Activated CD4-positive, alpha-beta T cell treated with anti-CD3 and anti-CD28 coated beads, Interleukin-2, Interleukin-4, amounts not matched to agents 100 ng/mL and 50 ng/mL, durations not matched to agents 16 hours and 8 hours (primary cell): ENCODE data around the gene ADD1.

ENCODE experiments used
- DNase-seq: peaks from one replicate; pipeline ENCODE4 v3.0.0-alpha.2; 2020; ENCODE audit warnings: low spot score

The ADD1 gene

DNA sequence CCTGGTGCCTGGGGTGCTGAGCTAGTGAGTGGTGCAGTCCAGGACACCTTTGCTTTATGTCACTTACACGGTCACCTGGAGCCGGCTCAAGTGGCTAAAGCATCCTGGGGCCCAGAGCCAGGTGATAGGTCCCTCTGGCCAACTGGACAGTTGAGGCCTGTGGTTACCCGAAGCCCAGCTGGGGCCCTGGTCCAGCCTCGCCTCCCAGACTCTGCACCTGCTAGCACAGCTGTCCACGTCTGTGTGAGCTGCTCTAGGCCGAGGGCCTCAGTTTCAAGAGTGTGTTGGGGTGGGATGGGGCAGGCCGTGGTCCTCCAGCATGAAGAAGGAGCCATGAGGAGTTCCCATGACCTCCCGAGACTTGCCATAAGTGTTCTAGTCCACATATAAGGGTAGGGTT is 7.7 kb upstream of the ADD1 start:
- no peak for DNase-seq

DNA sequence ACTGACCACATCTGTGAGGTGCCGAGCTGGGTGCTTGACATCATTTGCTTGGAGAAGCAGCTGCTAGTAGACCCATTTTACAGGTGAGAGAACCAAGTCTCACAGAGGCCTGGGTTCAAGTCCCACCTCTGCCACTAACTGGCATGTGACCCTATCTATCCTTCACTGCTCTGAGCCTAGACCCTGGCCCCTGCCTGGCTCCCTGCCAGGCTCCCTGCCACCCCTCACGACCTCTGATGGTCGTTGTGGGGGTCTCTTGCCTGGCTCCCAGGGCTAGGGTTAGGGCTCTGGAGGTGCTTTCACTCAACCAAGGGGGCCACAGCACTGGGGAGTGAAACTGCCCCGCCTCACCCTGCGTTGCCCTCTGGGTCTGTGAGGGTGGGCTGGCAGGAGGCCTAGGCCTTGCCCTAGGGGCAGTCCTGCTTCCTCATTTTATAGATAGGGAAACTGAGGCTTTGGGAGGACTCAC is 7.2 kb upstream of the ADD1 start:
- no peak for DNase-seq

DNA sequence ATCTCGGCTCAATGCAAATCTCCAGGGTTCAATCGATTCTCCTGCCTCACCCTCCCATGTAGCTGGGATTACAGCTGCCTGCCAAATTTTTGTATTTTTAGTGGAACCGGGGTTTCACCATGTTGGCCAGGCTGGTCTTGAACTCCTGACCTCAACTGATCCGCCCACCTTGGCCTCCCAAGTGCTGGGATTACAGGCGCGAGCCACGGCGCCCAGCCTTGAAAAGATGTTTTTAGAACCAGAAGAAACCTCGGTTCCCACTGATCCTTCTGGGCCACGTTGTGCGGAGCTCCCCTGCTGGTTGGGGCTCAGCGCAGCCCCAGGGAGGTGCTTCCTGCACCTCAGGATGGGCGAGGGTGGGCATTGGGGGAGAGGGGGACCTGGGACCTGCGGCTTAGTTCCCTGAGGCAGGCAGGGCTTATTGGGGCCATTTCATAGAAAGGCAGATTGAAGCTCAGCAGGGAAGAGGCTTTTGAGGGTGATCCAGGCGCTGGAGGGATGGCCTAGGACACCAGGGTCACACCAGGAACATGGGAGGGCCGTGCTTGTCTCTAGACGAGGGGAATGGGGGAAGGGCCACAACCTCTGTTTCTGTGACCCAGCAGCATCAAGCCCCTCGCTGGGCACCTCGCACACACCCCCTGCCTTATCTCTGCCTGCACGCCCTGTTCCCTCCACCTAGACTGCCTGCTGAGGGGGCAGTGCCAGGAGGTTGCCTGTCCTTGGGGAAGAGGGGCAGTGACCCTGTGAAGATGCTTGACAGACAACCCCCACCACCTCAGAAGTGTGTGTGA is 6.3 kb upstream of the ADD1 start:
- no peak for DNase-seq

DNA sequence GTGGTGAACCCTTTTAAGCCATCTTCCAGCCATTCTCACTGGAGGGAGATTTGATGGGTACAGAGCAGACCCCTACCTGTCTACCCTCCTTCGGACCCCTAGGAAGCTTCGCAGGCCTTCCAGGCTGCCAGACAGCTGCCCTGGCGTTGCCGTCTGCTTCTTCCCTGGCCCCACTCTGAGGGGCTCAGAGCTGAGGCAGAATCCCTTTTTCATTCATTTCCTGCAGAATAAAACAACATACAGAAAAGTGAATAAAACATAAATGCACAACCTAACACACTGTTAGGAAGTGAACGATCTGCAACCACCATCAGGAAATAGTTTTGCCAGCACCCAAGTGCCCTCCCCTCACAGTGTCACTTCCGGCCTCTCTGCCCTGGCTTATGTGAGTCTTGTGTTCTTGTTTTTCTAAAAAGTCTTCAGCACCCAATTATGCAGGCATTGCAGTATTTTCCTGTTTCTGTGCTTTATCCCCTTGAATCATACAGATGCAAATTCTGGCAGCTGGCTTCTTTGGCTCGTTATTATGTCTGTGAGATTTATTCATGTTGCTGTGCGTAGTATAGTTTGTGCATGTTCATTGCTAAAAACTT is 5.6 kb upstream of the ADD1 start:
- peak; percentile 69 for DNase-seq

DNA sequence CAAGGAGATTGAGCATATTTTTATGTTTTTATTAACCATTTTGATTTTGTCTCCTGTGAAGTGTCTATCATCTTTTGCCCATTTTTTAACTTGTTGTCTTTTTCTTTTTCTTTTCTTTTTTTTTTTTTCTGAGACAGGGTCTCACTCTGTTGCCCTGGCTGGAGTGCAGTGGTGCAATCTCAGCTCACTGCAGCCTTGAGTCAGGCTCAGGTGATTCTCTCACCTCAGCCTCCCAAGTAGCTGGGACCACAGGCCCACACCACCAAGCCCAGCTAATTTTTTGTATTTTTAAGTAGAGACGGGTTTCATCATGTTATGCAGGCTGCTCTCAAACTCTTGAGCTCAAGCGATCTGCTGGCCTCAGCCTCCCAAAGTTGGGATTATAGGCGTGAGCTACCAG is 4.6 kb upstream of the ADD1 start:
- DNase-seq = no peak

DNA sequence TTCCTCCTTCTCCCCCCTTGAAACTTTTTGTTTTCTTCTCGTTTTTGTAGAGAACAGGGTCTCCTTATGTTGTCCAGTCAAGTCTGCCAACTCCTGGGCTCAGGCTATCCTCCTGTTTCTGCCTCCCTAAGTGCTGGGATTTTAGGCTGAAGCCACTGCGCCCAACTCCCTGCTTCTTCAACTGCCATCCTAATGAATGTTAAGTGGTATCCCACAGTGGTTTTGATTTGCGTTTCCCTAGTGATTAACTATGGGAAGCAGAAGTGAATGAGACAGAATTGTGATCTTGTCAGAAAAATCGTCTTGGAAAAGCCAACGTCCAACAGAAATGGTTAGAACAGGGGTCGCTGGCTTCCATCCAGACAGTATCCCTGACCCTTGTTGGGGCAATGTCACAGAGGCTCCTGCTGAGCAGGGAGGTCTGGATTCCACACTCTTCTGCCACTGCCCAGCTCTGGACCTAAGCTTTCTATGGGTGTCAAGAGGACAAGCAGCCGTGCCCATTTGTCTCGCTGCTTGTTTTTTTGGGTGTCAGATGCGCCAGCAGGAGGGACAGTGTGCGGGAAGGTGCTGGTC is 869 bp upstream of the ADD1 start:
- DNase-seq = no peak

DNA sequence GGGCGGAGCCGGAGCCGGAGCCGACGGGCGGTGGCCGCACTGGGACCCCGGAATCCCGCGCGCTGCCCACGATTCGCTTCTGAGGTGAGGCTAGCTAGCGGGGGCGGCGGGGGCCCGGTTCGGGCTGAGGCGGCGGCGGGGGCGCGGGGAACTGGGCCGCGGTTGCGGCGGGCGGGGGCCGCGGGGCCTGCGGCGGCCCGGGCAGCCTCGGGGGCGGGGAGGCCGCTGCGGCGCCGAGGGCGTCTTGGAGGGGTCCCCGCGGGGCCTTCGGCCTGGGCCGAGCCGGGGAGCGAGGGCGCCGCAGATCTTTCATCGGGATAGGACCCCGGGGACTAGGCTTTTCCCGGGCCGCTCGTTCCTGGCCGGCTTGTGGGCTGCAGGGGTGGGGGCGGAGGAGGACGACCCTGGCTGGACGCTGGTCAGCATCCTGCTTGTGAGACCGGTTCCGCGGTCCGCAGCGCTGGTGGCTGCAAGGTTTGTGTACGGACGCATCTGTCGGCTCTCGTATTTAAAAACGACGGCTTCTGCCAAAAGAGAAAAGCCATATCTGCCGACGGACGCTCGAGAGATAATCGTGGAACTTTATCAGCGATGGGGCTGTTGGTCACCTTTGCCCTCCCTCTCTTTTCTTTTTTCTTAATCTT is 419 bp downstream of the ADD1 start:
- DNase-seq = no peak

DNA sequence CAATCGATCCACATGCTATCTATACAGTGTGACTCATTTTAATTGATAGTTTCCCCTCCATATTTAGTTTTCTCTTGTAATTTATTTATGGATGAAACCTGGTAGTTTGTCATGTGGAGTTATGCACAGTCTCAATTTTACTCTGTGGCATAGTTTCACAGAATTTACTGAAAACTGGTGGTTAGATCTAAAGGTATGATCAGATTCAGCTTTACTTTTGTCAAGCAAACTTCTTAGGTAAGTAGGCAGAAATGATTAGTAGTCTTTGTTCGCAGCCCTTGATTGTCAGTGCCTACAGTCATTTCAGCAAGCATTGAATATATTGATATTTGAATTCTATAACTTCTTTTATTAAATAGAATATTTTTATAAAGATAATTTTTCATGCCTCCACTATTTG is 2.5 kb downstream of the ADD1 start:
- DNase-seq = peak; percentile 44

DNA sequence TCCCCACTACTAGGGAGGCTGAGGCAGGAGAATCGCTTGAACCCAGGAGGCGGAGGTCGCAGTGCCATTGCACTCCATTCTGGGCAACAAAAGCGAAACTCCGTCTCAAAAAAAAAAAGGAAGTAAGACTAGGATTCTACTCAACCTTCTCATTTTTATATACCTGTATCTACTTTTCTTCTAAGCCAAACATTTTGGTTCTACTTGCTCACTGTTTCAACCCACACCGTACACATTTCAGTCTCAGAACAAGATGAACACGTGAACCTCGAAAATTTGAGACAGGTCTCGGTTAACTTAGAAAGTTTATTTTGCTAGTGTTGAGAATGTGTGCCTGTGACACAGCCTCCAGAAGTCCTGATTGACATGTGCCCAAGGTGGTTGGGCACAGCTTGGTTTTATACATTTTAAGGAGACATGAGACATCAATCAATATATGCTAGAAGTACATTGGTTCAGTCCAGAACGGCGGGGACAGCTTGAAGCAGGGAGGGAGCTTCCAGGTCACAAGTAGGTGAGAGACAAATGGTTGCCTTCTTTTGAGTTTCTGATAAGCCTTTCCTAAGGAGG is 3.7 kb downstream of the ADD1 start:
- DNase-seq = no peak

DNA sequence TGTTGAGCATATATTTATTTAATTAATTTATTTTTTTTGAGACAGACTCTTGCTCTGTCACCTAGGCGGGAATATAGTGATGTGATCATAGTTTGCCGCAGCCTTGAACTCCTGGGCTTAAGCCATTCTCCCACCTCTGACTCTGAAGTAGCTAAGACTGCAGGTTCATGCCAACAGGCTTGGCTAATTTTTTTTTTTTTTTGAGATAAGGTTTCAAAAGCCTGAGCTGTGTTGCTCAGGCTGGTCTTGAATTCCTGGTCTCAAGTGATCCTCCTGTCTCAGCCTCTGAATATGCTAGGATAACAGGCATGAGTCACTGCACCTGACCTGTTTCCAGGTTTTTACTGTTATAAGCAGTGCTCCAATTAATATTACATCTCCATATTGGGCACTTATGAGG is 4.8 kb downstream of the ADD1 start:
- no peak for DNase-seq

DNA sequence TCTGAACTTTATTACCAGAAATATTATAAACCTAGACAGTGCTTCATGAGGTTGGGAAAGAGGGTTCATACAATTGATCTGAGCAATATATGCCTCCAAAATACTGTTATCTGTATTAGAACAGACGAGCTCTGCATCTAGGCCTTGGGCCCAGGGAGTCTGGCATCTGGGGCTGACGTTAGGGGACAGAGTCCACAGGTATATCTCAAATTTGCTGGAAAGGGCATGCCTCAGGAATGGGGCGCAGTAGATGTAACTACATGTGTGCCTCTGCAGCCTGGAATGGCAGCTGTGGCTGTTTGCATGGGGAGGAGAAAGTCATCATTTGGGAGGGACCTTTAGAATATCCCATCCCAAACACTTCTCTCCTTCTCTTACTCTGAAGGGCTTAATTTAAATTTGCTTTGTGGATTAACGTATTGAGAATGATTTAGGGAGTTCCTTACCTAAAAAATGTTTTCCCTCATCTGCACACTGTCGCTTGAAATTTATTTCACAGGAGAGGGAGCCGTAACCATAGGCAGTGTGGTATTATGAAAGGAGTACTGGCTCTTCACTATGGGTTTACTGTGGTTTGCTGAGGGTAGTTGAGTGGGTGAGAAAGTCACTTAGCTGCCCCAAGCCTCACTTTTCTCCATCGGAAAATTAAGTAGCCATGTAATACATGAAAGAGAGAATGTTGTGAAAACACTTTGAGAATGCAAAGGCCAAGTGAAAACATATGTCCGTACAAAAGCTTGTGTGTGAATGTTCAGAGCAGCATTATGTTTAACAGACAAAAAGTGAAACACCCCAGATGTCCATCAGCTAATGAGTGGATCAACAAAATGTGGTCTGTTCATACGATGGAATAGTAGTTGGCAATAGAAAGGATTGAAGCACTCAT is 5.9 kb downstream of the ADD1 start:
- DNase-seq = no peak

DNA sequence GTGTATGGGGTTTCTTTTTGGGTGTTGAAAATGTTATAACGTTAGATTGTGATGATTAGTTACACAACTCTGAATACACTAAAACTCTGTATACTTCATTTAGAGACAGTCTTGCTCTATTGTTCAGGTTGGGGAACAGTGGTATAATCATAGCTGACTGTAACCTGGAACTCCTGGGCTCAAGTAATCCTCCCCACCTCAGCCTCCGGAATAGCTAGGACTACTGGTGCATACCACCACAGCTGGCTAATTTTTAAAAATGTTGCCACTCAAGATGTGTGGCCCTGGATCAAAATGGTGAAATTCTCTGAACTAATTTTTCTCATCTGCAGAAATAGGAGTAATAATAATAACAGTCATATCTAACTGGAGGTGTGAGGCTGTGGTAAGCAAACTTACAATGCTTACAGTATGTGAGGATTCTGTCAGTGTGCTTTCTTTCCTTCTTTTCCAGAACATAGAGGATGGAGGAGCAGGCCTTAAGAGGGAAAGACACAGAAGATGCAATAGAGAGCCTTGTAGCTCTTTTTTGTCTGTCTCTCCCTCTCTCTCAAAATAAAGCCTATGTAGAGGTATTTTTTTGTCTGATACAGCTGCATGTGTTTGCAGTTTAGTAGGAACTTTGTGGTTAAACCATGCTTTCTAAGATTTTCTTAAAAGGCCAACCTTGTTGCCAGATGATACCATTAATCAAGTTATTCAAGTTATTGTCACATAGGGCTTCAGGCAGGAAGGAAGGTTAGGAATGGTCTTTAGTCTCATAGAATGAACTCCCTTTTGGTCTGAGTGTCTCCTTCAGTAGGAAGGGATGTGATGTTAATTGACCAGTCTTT is 7.5 kb downstream of the ADD1 start:
- no peak for DNase-seq

DNA sequence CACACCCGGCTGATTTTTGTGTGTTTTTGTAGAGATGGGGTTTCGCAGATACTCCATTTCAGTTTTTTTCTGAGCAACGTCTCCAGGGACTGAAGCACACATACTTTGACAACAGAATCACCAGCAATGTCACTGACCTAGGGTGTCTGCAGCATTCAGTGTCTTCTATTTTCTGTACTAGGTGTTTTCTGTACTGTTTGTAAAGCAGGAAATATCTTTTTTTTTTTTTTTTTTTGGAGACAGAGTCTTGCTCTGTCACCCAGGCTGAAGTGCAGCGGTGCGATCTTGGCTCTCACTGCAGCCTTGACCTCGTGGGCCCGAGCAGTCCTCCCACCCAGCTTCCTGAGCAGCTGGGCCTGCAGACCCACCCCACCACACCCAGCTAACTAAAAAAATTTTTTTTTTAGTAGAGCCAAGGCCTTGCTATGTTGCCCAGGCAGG is 8.9 kb downstream of the ADD1 start:
- DNase-seq = no peak

DNA sequence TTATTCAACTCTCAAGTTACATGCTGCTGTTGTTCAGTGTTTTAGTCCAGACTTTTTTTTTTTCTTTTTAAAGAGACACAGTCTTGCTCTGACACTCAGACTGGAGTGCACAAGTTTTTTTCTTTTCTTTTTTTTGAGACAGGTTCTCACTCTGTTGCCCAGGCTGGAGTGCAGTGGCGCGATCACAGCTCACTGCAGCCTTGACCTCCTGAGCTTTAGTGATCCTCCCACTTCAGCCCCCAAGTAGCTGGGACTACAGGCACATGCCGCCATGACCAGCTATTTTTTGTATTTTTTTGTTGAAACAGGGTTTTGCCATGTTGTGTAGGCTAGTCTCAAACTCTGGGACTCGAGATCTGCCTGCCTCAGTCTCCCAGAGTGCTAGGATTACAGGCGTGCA is 11.9 kb downstream of the ADD1 start:
- DNase-seq = no peak

DNA sequence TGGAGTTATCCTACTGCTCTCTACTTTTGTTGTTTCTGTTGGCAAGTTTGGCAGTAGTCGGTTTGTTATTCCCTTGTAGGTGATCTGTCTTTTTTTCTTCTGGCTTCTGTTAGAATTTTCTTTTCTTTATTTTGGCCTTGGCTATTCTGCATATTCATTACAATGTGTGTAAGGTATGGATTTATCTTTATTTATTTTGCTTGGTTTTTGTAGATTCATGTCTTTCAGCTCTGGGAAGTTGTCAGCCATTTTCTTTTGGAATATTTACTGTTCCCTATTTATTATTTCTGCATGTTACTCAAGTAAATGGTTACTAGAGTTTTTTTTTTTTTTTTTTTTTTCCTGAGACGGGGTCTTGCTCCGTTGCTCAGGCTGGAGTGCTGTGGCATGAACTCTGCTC is 12.6 kb downstream of the ADD1 start:
- no peak for DNase-seq

DNA sequence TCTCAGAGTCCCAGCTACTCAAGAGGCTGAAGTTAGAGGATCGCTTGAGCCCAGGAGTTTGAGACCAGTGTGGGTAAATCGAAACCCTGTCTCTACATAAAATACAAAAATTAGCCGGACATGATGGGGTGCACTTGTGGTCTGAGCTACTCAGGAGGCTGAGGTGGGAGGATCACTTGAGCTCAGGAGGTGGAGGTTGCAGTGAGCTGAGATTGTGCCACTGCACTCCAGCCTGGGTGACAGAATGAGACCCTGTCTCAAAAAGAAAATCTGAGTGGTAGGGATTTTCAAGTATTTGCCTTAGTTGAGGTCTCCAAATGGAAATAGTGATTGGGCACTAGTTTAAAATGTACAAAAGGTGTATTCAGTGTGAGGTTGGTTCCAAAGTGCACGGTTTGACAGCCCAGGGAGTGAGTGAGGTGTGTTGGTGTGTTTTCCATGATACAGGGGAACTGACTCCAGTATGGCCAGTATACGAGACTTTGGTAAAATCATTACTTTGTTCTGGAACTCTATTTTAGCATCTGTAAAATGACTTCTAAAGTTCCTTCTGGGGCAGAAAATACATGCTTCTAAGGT is 13.8 kb downstream of the ADD1 start:
- no peak for DNase-seq

DNA sequence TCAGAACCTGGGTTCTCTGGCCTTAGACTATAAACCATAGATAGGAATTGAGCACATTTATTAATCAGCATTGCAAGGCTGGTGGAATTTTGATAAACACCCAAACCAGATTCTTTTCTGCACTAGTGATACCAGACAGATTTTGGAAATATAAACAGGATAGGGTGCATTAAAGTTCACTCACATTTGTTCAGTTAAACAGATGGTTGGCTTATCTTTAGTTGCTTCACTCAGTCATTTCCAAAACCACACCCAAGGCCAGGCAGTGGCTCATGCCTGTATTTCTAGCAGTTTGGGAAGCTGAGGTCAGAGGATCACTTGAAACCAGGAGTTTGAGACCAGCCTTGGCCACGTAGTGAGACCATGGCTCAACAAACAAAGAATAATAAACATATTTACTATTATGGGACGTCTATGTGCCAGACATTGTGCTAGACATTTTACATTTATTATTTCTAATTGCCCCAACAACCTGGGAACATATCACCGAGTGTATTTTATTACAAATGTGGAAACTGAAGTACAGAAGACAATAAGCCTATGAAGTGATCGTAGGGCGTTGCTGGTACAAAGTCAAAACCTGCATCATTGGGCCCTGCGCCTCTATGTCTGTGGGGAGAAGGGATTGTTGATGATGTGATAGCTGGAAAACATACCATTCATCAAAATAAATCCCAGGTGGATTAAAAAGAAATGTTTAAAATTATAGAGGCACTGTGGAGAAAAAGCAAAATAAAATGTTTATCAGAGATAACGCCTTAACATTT is 15.0 kb downstream of the ADD1 start:
- no peak for DNase-seq

DNA sequence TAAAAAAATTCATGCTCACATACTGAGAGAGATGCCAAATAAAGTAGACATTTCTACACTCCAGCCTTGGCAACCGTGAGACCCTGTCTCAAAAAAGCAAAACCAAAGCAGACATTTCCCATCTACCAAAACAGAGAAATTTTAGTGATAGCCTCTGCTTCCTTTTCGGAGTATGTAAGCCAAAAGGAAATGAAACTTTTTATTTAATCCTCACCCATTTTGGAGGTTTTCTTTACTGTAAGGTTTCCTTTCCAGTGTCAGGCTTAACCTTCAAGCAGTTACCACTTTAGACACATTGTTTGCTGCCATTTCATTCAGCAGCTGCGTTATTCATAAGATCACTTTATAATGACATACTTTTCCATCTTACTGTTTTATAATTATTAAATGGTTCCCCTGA is 15.9 kb downstream of the ADD1 start:
- DNase-seq = no peak
